ENCODE measurements around the gene CEBPG.

GRCh38 chr19:33411621-33412180, 38.2 kb downstream of the CEBPG start:
- TF ChIP-seq CTCF (conservative IDR thresholded peaks at IDR 0.05 in 1 of 2, IDR thresholded peaks at IDR 0.05 in 1 of 2; ENCODE audit: low read depth in 1 of 2, low read length in 2 of 2) (no peak), EZH2 (IDR thresholded peaks at IDR 0.05; ENCODE audit: low read length, missing control alignments) (no peak)

Measured in fibroblast of lung (primary cell).